Small intestine (tissue), 7 donors: ENCODE measurements around the gene COL1A2. TPM values are rescaled to one million over a fixed set of nuclear protein-coding genes. Genes with fewer than 3 reads are reported as not detected.

Experiments
- DNase-seq, 2 donors: peaks; one replicate each; pipeline versions ENCODE4 v3.0.0 to v3.0.0-alpha.2; 2013
- FAIRE-seq: peaks from 2 replicates; lab custom pipeline; 2012; peaks lifted over from hg19 to GRCh38; lab: Jason Lieb, UNC
- H3K27ac ChIP-seq, 3 donors: one replicate each; pipeline ENCODE4 v1.5.1; 2013; ENCODE audit warnings: low read length in 2 of 3, mild to moderate bottlenecking in 2 of 3, control low read depth in 1 of 3, inconsistent platforms in 1 of 3, low read depth in 1 of 3, moderate library complexity in 1 of 3
- H3K27me3 ChIP-seq, 3 donors: one replicate each; pipeline ENCODE4 v1.6.1; 2013; ENCODE audit warnings: low read length in 3 of 3, inconsistent platforms in 1 of 3; ENCODE audit not compliant: control insufficient read depth in 3 of 3, insufficient read depth in 3 of 3
- H3K36me3 ChIP-seq, 3 donors: one replicate each; pipeline ENCODE4 v1.6.1; 2013; ENCODE audit warnings: low read length in 3 of 3, inconsistent platforms in 1 of 3, low read depth in 1 of 3, mild to moderate bottlenecking in 1 of 3, moderate library complexity in 1 of 3; ENCODE audit not compliant: control insufficient read depth in 3 of 3, insufficient read depth in 2 of 3
- H3K4me1 ChIP-seq, 3 donors: one replicate each; pipeline ENCODE4 v1.6.1; 2013; ENCODE audit warnings: low read length in 2 of 3, inconsistent platforms in 1 of 3, low read depth in 1 of 3, mild to moderate bottlenecking in 1 of 3, moderate library complexity in 1 of 3; ENCODE audit not compliant: control insufficient read depth in 3 of 3, insufficient read depth in 2 of 3
- H3K4me3 ChIP-seq, 3 donors: one replicate each; pipeline ENCODE4 v1.5.1; 2013; ENCODE audit warnings: low read length in 3 of 3, control low read depth in 1 of 3, inconsistent platforms in 1 of 3, low read depth in 1 of 3, mild to moderate bottlenecking in 1 of 3, moderate library complexity in 1 of 3
- H3K9me3 ChIP-seq, 2 donors: one replicate each; pipeline ENCODE4 v1.6.1; 2013; ENCODE audit warnings: low read depth in 1 of 2, low read length in 1 of 2; ENCODE audit not compliant: control insufficient read depth in 2 of 2, insufficient read depth in 1 of 2
- WGBS, 3 donors: extraction: QIAGEN DNeasy Blood & Tissue Kit; methylation state at CpG; one replicate each; pipeline ENCODE4 v1.1.7; 2013; 5-methylcytosine and 5-hydroxymethylcytosine counted together
- polyA plus RNA-seq, 4 donors: library from polyadenylated mRNA; stranded (reverse) in 3 of 4; unstranded in 1 of 4; fragments of 200-250 nt in 3 of 4; fragments of 120-200 nt in 1 of 4; gene quantifications; one replicate each; pipeline versions ENCODE4 v1.2.1 to v1.2.3, GENCODE V29; 2013
- donor health status: healthy with polysubstance abuse.
- donor health status: control.
- donor health status: control.
- donor health status: Bipolar disorder and iron deficiency.
- donor health status: healthy.

Gene COL1A2
- polyA plus RNA-seq, 4 donors: 2.0 to 350 (median 44.2) TPM

DNA sequence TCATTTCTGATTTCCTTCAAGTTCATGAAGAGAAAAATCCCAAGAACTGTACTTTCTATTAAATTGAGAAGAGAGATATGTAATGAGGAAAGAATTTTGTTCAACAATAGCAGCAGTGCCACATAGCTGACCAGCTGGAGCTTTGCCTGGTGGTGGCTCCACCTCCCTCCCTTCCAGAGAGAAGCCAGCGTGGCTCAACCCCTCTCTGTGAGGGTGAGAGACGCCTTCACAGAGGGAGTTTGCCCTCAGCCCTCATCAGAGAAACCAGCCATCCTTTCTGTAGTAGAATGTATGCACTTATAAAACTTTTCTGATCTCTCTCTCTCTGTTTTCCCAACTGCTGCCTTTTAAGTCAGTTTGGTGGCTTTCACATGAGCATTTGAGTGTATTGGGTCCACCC is 20.5 kb upstream of the COL1A2 start:
- WGBS, 3 donors: 4 to 16% (median 9%) methylated on average over 2 of the region's 2 CpGs
- no peak for FAIRE-seq
- H3K4me3 ChIP-seq: no peak overlapping the region
- H3K27ac ChIP-seq: peak overlapping the region in 2 of 3 donors; percentile 57 to 88
- no peaks in the 10 kb centered on the region for H3K9me3 ChIP-seq
- peak in 1 of 2 donors; percentile 36 for DNase-seq
- no peaks in the 10 kb centered on the region for H3K36me3 ChIP-seq
- peaks cover 0 to 7% (median 0%) of the 10 kb centered on the region in 3 donors for H3K4me1 ChIP-seq
- peaks cover 0 to 3% (median 0%) of the 10 kb centered on the region in 3 donors for H3K27me3 ChIP-seq

DNA sequence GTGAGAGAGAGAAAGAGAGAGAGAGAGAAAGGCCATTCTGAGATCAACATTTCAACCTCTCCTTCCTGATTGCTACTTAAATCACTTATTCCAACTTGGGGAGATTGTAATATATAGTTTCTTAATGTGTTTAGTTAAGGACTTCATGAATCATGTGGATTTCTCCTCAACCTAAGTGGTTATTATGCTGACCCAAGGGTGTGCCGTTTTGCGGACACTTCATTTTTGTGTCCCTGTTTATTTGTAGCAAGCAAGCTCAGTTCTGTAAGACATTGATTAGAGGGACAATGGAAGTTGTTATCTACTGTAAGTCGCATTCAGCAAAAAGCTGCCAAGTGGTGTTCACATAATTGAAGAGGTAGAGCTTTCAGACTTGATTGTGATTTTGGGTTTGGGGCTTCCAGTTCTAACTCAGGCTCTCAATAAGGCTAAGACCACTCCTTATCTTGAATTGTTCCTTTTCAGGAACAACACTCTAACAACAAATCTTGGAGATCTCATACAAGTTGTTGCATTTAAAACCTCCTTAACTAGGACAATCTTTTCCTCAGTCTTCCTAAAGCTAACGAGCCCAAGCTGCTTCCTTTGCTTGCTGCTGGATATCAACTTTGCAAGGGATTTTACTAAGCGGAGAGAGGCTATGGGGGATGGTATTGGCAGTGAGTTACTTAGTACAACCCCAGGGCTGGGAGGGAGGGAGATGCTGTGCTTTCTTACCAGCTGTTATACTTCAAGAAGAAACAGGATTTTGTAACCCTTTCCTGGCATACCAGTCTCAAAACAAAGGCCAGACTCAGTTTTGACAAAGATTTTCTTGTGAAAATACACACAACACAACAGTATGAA is 19.8 kb upstream of the COL1A2 start:
- no peak for FAIRE-seq
- Histone ChIP-seq H3K27ac (peak overlapping the region in 2 of 3 donors; percentile 88 to 89), H3K4me3 (peak overlapping the region in 1 of 3 donors; percentile 2), H3K36me3 (no peaks in the 10 kb centered on the region), H3K9me3 (no peaks in the 10 kb centered on the region), H3K4me1 (peaks cover 0 to 7% (median 0%) of the 10 kb centered on the region in 3 donors), H3K27me3 (peaks cover 0 to 3% (median 0%) of the 10 kb centered on the region in 3 donors)
- peak in 1 of 2 donors; percentile 53 for DNase-seq
- WGBS, 3 donors: 40 to 55% (median 48%) methylated on average over 5 of the region's 5 CpGs

GRCh38 chr7:94375691-94376090 is 19.0 kb upstream of the COL1A2 start:
- H3K27me3 ChIP-seq: peaks cover 0 to 6% (median 0%) of the 10 kb centered on the region in 3 donors
- no peaks in the 10 kb centered on the region for H3K9me3 ChIP-seq
- peaks cover 0 to 7% (median 0%) of the 10 kb centered on the region in 3 donors for H3K4me1 ChIP-seq
- peak overlapping the region in 2 of 3 donors; percentile 88 to 89 for H3K27ac ChIP-seq
- DNase-seq: peak in 1 of 2 donors; percentile 35
- H3K4me3 ChIP-seq: peak overlapping the region in 1 of 3 donors; percentile 2
- WGBS, 3 donors: 55 to 70% (median 62%) methylated on average over 2 of the region's 2 CpGs
- H3K36me3 ChIP-seq: no peaks in the 10 kb centered on the region
- no peak for FAIRE-seq

GRCh38 chr7:94376281-94376680 is 18.4 kb upstream of the COL1A2 start:
- WGBS, 3 donors: 70 to 83% (median 76%) methylated on average over 1 of the region's 1 CpG
- peaks cover 0 to 8% (median 0%) of the 10 kb centered on the region in 3 donors for H3K27me3 ChIP-seq
- H3K4me3 ChIP-seq: no peak overlapping the region
- no peaks in the 10 kb centered on the region for H3K36me3 ChIP-seq
- H3K9me3 ChIP-seq: no peaks in the 10 kb centered on the region
- peaks cover 0 to 7% (median 0%) of the 10 kb centered on the region in 3 donors for H3K4me1 ChIP-seq
- DNase-seq (no peak), FAIRE-seq (no peak)
- H3K27ac ChIP-seq: peak overlapping the region in 2 of 3 donors; percentile 64 to 88

GRCh38 chr7:94378356-94378755 is 16.3 kb upstream of the COL1A2 start:
- Histone ChIP-seq H3K36me3 (no peaks in the 10 kb centered on the region), H3K4me1 (peaks cover 0 to 7% (median 0%) of the 10 kb centered on the region in 3 donors), H3K4me3 (no peak overlapping the region), H3K27ac (peak overlapping the region in 1 of 3 donors; percentile 38), H3K9me3 (no peaks in the 10 kb centered on the region), H3K27me3 (peaks cover 0 to 8% (median 0%) of the 10 kb centered on the region in 3 donors)
- DNase-seq (no peak), FAIRE-seq (no peak)
- 32 to 65% (median 62%) methylated on average over 3 of the region's 3 CpGs for WGBS, 3 donors

GRCh38 chr7:94380264-94380663 is 14.4 kb upstream of the COL1A2 start:
- DNase-seq (no peak), FAIRE-seq (no peak)
- Histone ChIP-seq H3K36me3 (no peaks in the 10 kb centered on the region), H3K4me1 (peaks cover 0 to 4% (median 0%) of the 10 kb centered on the region in 3 donors), H3K4me3 (no peak overlapping the region), H3K9me3 (no peaks in the 10 kb centered on the region), H3K27me3 (peaks cover 0 to 5% (median 0%) of the 10 kb centered on the region in 3 donors), H3K27ac (no peak overlapping the region)

GRCh38 chr7:94382132-94382531 is 12.6 kb upstream of the COL1A2 start:
- no peak overlapping the region for H3K27ac ChIP-seq
- FAIRE-seq (no peak), DNase-seq (no peak)
- no peak overlapping the region for H3K4me3 ChIP-seq
- no peaks in the 10 kb centered on the region for H3K4me1 ChIP-seq
- WGBS, 3 donors: 74 to 84% (median 84%) methylated on average over 3 of the region's 3 CpGs
- H3K36me3 ChIP-seq: no peaks in the 10 kb centered on the region
- H3K27me3 ChIP-seq: peaks cover 0 to 5% (median 0%) of the 10 kb centered on the region in 3 donors
- H3K9me3 ChIP-seq: no peaks in the 10 kb centered on the region

GRCh38 chr7:94382746-94383145 is 11.9 kb upstream of the COL1A2 start:
- no peak overlapping the region for H3K4me3 ChIP-seq
- no peaks in the 10 kb centered on the region for H3K9me3 ChIP-seq
- H3K4me1 ChIP-seq: no peaks in the 10 kb centered on the region
- no peaks in the 10 kb centered on the region for H3K36me3 ChIP-seq
- WGBS, 3 donors: 71 to 81% (median 74%) methylated on average over 1 of the region's 1 CpG
- FAIRE-seq (no peak), DNase-seq (no peak)
- H3K27me3 ChIP-seq: peaks cover 0 to 5% (median 0%) of the 10 kb centered on the region in 3 donors
- no peak overlapping the region for H3K27ac ChIP-seq
